MM.1S (cell line): ENCODE results near the gene CARMIL1.

ENCODE experiments used
- CTCF ChIP-seq: fragments of 300-600 bp; sonication (generic); IDR thresholded peaks from 2 replicates; pipeline ENCODE4 v1.5.1; 2016; ENCODE audit warnings: antibody characterized with exemption, low read length, mixed read lengths
- EZH2 ChIP-seq: fragments of 300-600 bp; sonication (generic); optimal IDR thresholded peaks from 2 replicates; pipeline ENCODE3; 2017; ENCODE audit warnings: low read depth, mild to moderate bottlenecking, antibody characterized with exemption, low read length, mixed read lengths

- TF ChIP-seq CTCF (no peak), EZH2 (no peak)
These were observed 245.4 kb downstream of the CARMIL1 start for GRCh38 chr6:25524542-25524941.
